ENCODE measurements around the gene FHOD3.

- TF ChIP-seq, protein P1, sequence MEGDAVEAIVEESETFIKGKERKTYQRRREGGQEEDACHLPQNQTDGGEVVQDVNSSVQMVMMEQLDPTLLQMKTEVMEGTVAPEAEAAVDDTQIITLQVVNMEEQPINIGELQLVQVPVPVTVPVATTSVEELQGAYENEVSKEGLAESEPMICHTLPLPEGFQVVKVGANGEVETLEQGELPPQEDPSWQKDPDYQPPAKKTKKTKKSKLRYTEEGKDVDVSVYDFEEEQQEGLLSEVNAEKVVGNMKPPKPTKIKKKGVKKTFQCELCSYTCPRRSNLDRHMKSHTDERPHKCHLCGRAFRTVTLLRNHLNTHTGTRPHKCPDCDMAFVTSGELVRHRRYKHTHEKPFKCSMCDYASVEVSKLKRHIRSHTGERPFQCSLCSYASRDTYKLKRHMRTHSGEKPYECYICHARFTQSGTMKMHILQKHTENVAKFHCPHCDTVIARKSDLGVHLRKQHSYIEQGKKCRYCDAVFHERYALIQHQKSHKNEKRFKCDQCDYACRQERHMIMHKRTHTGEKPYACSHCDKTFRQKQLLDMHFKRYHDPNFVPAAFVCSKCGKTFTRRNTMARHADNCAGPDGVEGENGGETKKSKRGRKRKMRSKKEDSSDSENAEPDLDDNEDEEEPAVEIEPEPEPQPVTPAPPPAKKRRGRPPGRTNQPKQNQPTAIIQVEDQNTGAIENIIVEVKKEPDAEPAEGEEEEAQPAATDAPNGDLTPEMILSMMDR (IDR thresholded peaks at IDR 0.05): no peak
- TF ChIP-seq POLR2A (IDR thresholded peaks at IDR 0.05) (no peak), POLR2AphosphoS5 (IDR thresholded peaks at IDR 0.05) (no peak)
Observed at GRCh38 chr18:36663312-36663711, 365.8 kb downstream of the FHOD3 start.
